Lower lobe of right lung (tissue), 2 donors: ENCODE data around the gene PAX6. TPM values are rescaled to one million over a fixed set of nuclear protein-coding genes. Genes with fewer than 3 reads are reported as not detected.

Experiments used
- ATAC-seq, 2 donors: fragments of 200-7000 bp; cut with Tn5 transposase; one replicate each; pipeline ENCODE4 v1.9.1; 2020 to 2022; ENCODE audit warnings: mild to moderate bottlenecking in 2 of 2, moderate library complexity in 2 of 2
- DNase-seq: peaks from one replicate; pipeline ENCODE4 v3.0.0-alpha.2; 2020
- H3K27ac ChIP-seq: fragments of 200-600 bp; one replicate; pipeline ENCODE4 v1.8.0; 2022
- H3K27me3 ChIP-seq: fragments of 200-600 bp; one replicate; pipeline ENCODE4 v1.8.0; 2022; ENCODE audit warnings: low read depth
- H3K36me3 ChIP-seq: fragments of 200-600 bp; one replicate; pipeline ENCODE4 v1.8.0; 2022; ENCODE audit warnings: mild to moderate bottlenecking
- H3K4me1 ChIP-seq: fragments of 200-600 bp; one replicate; pipeline ENCODE4 v1.8.0; 2022
- H3K4me3 ChIP-seq: fragments of 200-600 bp; one replicate; pipeline ENCODE4 v1.8.0; 2022; ENCODE audit warnings: mild to moderate bottlenecking
- H3K9me3 ChIP-seq: fragments of 200-600 bp; one replicate; pipeline ENCODE4 v1.8.0; 2022
- intact Hi-C: fragments of 100-400 bp; cut with DNase I; formaldehyde crosslinking; loops from one replicate; pipeline ENCODE4 v1.11.0; 2022
- total RNA-seq: library from RNA; stranded (reverse); fragmentation: NEBNext Ultra II Directional; extraction: Animal tissue kit (Norgen Biotek cat#: 25700); gene quantifications from one replicate; pipeline ENCODE4 v1.2.1, GENCODE V29; 2021
- TF ChIP-seq, protein P1 (sequence below): fragments of 200-600 bp; IDR thresholded peaks from one replicate; pipeline ENCODE4 v1.8.0; 2022; ENCODE audit warnings: antibody characterized with exemption, mild to moderate bottlenecking
- donor health status: DM: no; HTN: yes; CAD: no; lungs with severe emphysema.

The PAX6 gene
- total RNA-seq, 1 donor from 2014 or later = not detected

GRCh38 chr11:31847761-31848160 lies 36.6 kb upstream of the PAX6 start:
- no peaks in the 10 kb centered on the region for H3K4me1 ChIP-seq
- H3K9me3 ChIP-seq = no peaks in the 10 kb centered on the region
- H3K4me3 ChIP-seq = no peak overlapping the region
- intact Hi-C loops = no loop called here
- peaks cover 24% of the 10 kb centered on the region for H3K27me3 ChIP-seq
- H3K27ac ChIP-seq = no peak overlapping the region
- DNase-seq = no peak
- ATAC-seq = no peak
- TF ChIP-seq, protein P1, sequence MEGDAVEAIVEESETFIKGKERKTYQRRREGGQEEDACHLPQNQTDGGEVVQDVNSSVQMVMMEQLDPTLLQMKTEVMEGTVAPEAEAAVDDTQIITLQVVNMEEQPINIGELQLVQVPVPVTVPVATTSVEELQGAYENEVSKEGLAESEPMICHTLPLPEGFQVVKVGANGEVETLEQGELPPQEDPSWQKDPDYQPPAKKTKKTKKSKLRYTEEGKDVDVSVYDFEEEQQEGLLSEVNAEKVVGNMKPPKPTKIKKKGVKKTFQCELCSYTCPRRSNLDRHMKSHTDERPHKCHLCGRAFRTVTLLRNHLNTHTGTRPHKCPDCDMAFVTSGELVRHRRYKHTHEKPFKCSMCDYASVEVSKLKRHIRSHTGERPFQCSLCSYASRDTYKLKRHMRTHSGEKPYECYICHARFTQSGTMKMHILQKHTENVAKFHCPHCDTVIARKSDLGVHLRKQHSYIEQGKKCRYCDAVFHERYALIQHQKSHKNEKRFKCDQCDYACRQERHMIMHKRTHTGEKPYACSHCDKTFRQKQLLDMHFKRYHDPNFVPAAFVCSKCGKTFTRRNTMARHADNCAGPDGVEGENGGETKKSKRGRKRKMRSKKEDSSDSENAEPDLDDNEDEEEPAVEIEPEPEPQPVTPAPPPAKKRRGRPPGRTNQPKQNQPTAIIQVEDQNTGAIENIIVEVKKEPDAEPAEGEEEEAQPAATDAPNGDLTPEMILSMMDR = no peak
- H3K36me3 ChIP-seq = no peaks in the 10 kb centered on the region

DNA sequence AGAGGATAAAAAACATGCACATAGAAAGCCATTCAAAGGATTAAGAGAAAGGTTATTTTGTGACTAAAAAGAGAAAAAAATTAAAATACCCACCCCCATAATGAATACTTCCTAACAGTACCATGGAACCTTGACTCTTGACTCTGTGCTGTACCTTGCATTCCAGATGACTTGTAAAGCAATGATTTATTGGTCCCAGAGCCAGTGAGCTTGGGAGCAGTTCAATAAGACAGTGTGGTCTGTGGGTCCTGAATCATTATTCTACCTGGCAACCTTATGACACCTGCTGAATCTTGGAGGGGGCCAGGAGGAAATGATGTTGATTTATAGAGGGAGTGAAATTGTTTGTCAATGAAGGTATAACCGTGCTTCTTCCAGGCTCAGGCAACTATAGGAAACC lies 34.2 kb upstream of the PAX6 start:
- Histone ChIP-seq H3K4me1 (no peaks in the 10 kb centered on the region), H3K9me3 (no peaks in the 10 kb centered on the region), H3K27ac (no peak overlapping the region), H3K4me3 (no peak overlapping the region), H3K27me3 (peaks cover 36% of the 10 kb centered on the region), H3K36me3 (no peaks in the 10 kb centered on the region)
- ATAC-seq (no peak), DNase-seq (no peak)
- intact Hi-C loops = no loop called here
- TF ChIP-seq, protein P1 = no peak

- H3K36me3 ChIP-seq = no peaks in the 10 kb centered on the region
- intact Hi-C loops = no loop called here
- peaks cover 44% of the 10 kb centered on the region for H3K27me3 ChIP-seq
- no peaks in the 10 kb centered on the region for H3K9me3 ChIP-seq
- ATAC-seq (no peak), DNase-seq (no peak)
- TF ChIP-seq, protein P1 = no peak
- no peak overlapping the region for H3K27ac ChIP-seq
- no peak overlapping the region for H3K4me3 ChIP-seq
- no peaks in the 10 kb centered on the region for H3K4me1 ChIP-seq
Measured at GRCh38 chr11:31844351-31844750, 33.2 kb upstream of the PAX6 start.

DNA sequence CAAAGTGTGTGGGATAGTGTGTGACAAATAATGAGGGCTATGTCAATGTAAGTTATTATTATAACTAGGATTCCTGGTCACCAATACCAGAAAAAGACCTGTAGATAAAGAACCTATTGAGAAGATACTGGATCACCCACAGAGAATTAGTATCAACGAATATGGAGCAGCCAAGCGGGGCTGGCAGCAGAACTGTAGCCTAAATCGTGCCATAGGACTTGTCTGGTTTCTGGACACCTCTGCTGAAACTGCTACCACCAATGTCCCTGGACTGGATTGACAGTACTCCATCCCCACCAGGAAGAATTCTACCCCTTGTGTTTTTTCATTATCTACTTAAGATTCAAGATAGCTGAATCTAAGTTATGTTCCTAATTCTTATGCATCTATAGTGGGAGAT lies 30.3 kb upstream of the PAX6 start:
- H3K4me1 ChIP-seq = no peaks in the 10 kb centered on the region
- intact Hi-C loops = no loop called here
- ATAC-seq = no peak
- H3K9me3 ChIP-seq = no peaks in the 10 kb centered on the region
- no peak overlapping the region for H3K27ac ChIP-seq
- TF ChIP-seq, protein P1 = no peak
- no peak overlapping the region for H3K4me3 ChIP-seq
- peaks cover 66% of the 10 kb centered on the region for H3K27me3 ChIP-seq
- H3K36me3 ChIP-seq = no peaks in the 10 kb centered on the region
- no peak for DNase-seq

DNA sequence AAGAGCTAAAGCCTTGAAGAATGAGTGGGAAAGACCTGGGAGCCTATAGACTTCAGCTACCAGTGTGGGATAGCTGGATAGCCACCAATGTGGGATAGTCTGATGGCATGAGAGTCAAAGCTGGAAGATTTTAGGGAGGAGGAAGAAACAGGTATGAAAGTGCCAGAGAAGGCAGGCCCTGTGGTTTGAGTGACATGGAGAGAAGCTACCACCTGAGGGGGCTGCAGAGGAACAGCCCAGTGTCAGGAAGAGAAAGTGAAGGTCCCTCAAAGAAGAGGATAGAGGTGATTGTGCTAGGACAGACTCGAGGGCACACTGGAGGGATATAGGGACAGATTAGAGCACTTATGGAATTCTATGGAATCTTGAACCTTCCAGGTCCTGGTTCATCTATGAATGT lies 23.1 kb upstream of the PAX6 start:
- Histone ChIP-seq H3K9me3 (no peaks in the 10 kb centered on the region), H3K4me3 (no peak overlapping the region), H3K4me1 (no peaks in the 10 kb centered on the region), H3K36me3 (no peaks in the 10 kb centered on the region), H3K27me3 (peaks cover 84% of the 10 kb centered on the region), H3K27ac (no peak overlapping the region)
- TF ChIP-seq, protein P1 = no peak
- intact Hi-C loops = no loop called here
- DNase-seq (no peak), ATAC-seq (no peak)

- DNase-seq (no peak), ATAC-seq (no peak)
- Histone ChIP-seq H3K27ac (no peak overlapping the region), H3K36me3 (no peaks in the 10 kb centered on the region), H3K9me3 (no peaks in the 10 kb centered on the region), H3K4me3 (no peak overlapping the region), H3K4me1 (peaks cover 5% of the 10 kb centered on the region), H3K27me3 (peaks cover 89% of the 10 kb centered on the region)
- TF ChIP-seq, protein P1 = no peak
- intact Hi-C loops = no loop called here
Measured at GRCh38 chr11:31830406-31830805, 19.3 kb upstream of the PAX6 start.
